K562 treated with DMSO at 1 percent for 24 hours (cell line): Measurements from ENCODE around the gene LRRC56. TPM values are rescaled to one million over a fixed set of nuclear protein-coding genes. Genes with fewer than 3 reads are reported as not detected.

Experiments used
- total RNA-seq: library from RNA; unstranded; fragments of 300-600 nt; gene quantifications from 2 replicates; pipeline ENCODE4 v1.2.3, GENCODE V29; 2022; ENCODE audit warnings: low read depth; ENCODE audit not compliant: insufficient read depth

Gene LRRC56
- total RNA-seq, result 4.8 and 5.2 TPM in 2 replicates

GRCh38 chr11:536841-537621 is at the start of gene LRRC56:
Gene LRRC56 (plus strand): TSS chr11:537527. CDS start chr11:540685, 3,158 bp downstream.

GRCh38 chr11:506995-507726 is 30.2 kb upstream of the LRRC56 start, which contains the start of gene RNH1:
Gene RNH1 (minus strand): TSS chr11:507242. CDS start chr11:502162, 5,080 bp downstream.

GRCh38 chr11:535519-536454 is 1.5 kb upstream of the LRRC56 start, which contains the start of gene HRAS:
Gene HRAS (minus strand): TSS chr11:535576.

GRCh38 chr11:560305-561147 is 23.2 kb downstream of the LRRC56 start, which contains the start of the genes LMNTD2 and RASSF7:
Gene LMNTD2 (minus strand): TSS chr11:560738. CDS start chr11:560716, 22 bp downstream.
Gene RASSF7 (plus strand): TSS chr11:560970. CDS start chr11:561769, 799 bp downstream.

GRCh38 chr11:575996-576768 is 38.9 kb downstream of the LRRC56 start, which contains the start of gene PHRF1:
Gene PHRF1 (plus strand): TSS chr11:576470. CDS start chr11:581513, 5,043 bp downstream.

Other genes with a start within 250 kb of the LRRC56 start
- 27.6 and 29.2 TPM in 2 replicates for gene PGGHG, start 248.4 kb upstream of the LRRC56 start, total RNA-seq
- gene IFITM5, start 238.0 kb upstream of the LRRC56 start, total RNA-seq, result not detected in 2 replicates
- 327 and 343 TPM in 2 replicates for gene IFITM2, start 229.7 kb upstream of the LRRC56 start, total RNA-seq
- gene IFITM1, start 223.5 kb upstream of the LRRC56 start, total RNA-seq, result 817 and 870 TPM in 2 replicates
- 221 and 261 TPM in 2 replicates for gene IFITM3, start 216.7 kb upstream of the LRRC56 start, total RNA-seq
- gene B4GALNT4, start 168.0 kb upstream of the LRRC56 start, total RNA-seq, result 9.3 and 14.9 TPM in 2 replicates
- gene PKP3, start 143.3 kb upstream of the LRRC56 start, total RNA-seq, result 76.7 and 82.1 TPM in 2 replicates
- 178 and 181 TPM in 2 replicates for gene SIGIRR, start 122.5 kb upstream of the LRRC56 start, total RNA-seq
- 7.5 and 9.6 TPM in 2 replicates for gene ANO9, start 95.5 kb upstream of the LRRC56 start, total RNA-seq
- 55.5 and 69.8 TPM in 2 replicates for gene PTDSS2, start 87.2 kb upstream of the LRRC56 start, total RNA-seq
- gene RNH1, start 30.3 kb upstream of the LRRC56 start, total RNA-seq, result 211 and 239 TPM in 2 replicates
- gene HRAS, start 2.0 kb upstream of the LRRC56 start, total RNA-seq, result 49.2 and 65.2 TPM in 2 replicates
- 4.7 and 6.5 TPM in 2 replicates for gene LMNTD2, start 23.2 kb downstream of the LRRC56 start, total RNA-seq
- gene RASSF7, start 23.4 kb downstream of the LRRC56 start, total RNA-seq, result 67.9 and 72.1 TPM in 2 replicates
- gene PHRF1, start 38.9 kb downstream of the LRRC56 start, total RNA-seq, result 26.0 TPM in 2 replicates
- 52.2 and 58.6 TPM in 2 replicates for gene IRF7, start 78.4 kb downstream of the LRRC56 start, total RNA-seq
- 0.25 and 0.28 TPM in 2 replicates for gene CDHR5, start 87.4 kb downstream of the LRRC56 start, total RNA-seq
- gene SCT, start 89.7 kb downstream of the LRRC56 start, total RNA-seq, result not detected in 2 replicates
- 1.0 and 1.1 TPM in 2 replicates for gene DRD4, start 99.7 kb downstream of the LRRC56 start, total RNA-seq
- gene DEAF1, start 157.7 kb downstream of the LRRC56 start, total RNA-seq, result 87.3 and 88.1 TPM in 2 replicates
- 21.3 and 25.2 TPM in 2 replicates for gene TMEM80, start 158.3 kb downstream of the LRRC56 start, total RNA-seq
- gene EPS8L2, start 168.7 kb downstream of the LRRC56 start, total RNA-seq, result 7.8 and 11.6 TPM in 2 replicates
- 501 and 539 TPM in 2 replicates for gene TALDO1, start 209.9 kb downstream of the LRRC56 start, total RNA-seq
- gene GATD1, start 240.0 kb downstream of the LRRC56 start, total RNA-seq, result 71.7 and 110 TPM in 2 replicates